MG63 (cell line): ENCODE results near the gene PRKCD. TPM values are rescaled to one million over a fixed set of nuclear protein-coding genes. Genes with fewer than 3 reads are reported as not detected.

ENCODE experiments used
- DNase-seq: peaks from one replicate; pipeline ENCODE4 v3.0.0-alpha.2; 2020
- H3K27me3 ChIP-seq: fragments of 250-450 bp; sonication (Bioruptor Pico); 2 replicates; pipeline ENCODE4 v1.5.1; 2020; ENCODE audit warnings: mild to moderate bottlenecking, moderate library complexity
- H3K36me3 ChIP-seq: fragments of 250-450 bp; sonication (Bioruptor Pico); 2 replicates; pipeline ENCODE4 v1.5.1; 2020; ENCODE audit warnings: mild to moderate bottlenecking, moderate library complexity
- H3K4me3 ChIP-seq: fragments of 250-450 bp; sonication (Bioruptor Pico); 2 replicates; pipeline ENCODE4 v1.5.1; 2020; ENCODE audit warnings: mild to moderate bottlenecking, moderate library complexity
- H3K9me3 ChIP-seq: fragments of 250-450 bp; sonication (Bioruptor Pico); 2 replicates; pipeline ENCODE4 v1.5.1; 2020; ENCODE audit warnings: mild to moderate bottlenecking, moderate library complexity
- total RNA-seq: library from RNA; depleted of rRNA; stranded (reverse); fragments of >200 nt; shearing (Covaris generic); gene quantifications from 2 replicates; pipeline ENCODE4 v1.2.3, GENCODE V29; 2014; ENCODE audit warnings: low replicate concordance

Gene PRKCD
- total RNA-seq, 1 experiment from 2014 or later = 6.8 TPM

DNA sequence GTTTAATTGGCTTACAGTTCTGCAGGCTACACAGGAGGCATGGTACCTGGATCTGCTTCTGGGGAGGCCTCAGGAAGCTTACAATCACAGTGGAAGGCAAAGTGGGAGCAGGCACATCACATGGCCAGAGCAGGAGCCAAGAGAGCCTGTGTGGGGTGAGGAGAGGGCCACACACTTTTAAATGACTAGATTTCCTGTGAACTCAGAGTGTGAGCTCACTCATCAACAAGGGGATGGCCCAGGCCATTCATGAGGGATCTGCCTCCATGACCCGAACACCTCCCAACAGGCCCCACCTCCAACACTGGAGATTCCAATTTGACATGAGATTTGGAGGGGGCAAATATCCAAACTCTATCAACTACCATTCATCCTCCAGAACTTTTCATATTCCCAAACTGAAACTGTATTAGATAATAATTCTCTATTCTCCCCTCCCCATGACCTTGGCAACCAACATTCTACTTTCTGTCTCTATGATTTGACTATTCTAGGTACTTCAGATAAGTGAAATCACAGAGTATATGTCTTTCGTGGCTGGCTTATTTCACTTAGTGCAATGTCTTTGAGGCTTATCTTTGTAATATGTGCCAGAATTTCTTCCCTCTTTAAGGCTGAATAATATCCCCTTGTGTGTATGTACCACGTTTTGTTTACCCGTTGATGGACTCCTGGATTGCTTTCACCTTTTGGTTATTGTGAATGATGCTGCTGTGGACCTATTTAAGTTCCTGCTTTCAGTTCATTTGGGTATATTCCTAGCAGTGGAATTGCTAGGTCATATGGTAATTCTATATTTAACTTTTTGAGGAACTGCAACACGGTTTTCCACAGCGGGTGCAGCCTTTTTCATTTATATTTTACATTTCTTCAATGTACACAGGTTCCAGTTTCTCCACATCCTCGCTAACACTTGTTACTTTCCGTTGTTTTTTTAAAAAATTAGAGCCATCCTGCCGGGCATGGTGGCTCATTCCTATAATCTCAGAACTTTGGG, 51.0 kb downstream of the PRKCD start:
- H3K27me3 ChIP-seq = no peaks in the 10 kb centered on the region
- H3K4me3 ChIP-seq = no peak overlapping the region
- peaks cover 2% of the 10 kb centered on the region; the same call in 1 of the 2 replicates for H3K9me3 ChIP-seq
- no peaks in the 10 kb centered on the region; the same call in 1 of the 2 replicates for H3K36me3 ChIP-seq
- no peak for DNase-seq

DNA sequence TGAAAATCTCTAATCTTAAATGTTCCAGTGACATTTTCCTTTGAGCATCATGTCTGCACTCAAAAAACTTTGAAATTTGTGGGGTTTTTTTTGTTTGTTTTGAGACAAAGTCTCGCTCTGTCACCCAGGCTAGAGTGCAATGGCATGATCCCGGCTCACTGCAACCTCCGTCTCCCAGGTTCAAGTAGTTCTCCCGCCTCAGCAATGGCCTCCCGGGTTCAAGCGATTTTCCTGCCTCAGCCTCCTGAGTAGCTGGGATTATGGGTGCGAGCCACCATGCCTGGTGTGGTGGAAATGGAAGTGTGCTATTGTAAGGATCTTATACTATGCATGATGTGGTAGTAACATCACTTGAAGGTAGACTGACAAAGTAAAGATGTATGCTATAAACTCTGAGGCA, 52.3 kb downstream of the PRKCD start:
- no peak for DNase-seq
- no peaks in the 10 kb centered on the region for H3K27me3 ChIP-seq
- no peak overlapping the region for H3K4me3 ChIP-seq
- H3K9me3 ChIP-seq = peaks cover 1% of the 10 kb centered on the region; the same call in 1 of the 2 replicates
- H3K36me3 ChIP-seq = no peaks in the 10 kb centered on the region; the same call in 1 of the 2 replicates

DNA sequence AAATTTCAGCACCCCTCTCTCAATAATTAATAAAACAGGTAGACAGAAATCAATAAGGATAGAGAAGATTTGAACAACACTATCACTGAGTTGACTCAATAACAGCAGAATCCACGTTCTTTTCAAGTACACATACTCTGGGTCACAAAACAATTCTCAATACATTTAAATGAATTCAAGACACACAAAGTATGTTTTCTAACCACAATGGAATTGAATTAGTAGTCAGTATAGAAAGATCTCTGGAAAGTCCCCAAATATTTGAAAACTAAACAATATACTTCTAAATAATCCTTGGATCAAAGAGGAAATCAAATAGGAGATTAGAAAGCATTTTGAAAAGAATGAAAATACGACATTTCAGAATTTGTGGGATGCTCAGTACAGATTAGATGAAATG, 54.8 kb downstream of the PRKCD start:
- no peak for DNase-seq
- Histone ChIP-seq H3K27me3 (no peaks in the 10 kb centered on the region), H3K9me3 (no peaks in the 10 kb centered on the region), H3K4me3 (no peak overlapping the region), H3K36me3 (no peaks in the 10 kb centered on the region)

DNA sequence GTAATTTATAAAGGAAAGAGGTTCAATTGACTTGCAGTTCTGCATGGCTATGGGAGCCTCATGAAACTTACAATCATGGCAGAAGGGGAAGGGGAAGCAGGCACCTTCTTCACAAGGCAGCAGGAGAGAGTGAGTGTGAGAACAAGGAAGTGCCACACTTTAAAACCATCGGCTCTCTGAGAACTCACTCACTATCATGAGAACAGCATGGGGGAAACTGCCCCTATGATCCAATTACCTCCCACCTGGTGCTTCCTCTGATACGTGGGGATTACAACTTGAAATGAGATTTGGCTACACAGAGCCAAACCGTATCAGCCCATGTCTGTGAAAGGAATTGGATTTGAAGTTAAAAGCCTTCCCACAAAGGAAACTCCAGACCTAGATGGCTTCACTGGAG, 55.7 kb downstream of the PRKCD start:
- no peak overlapping the region for H3K4me3 ChIP-seq
- no peak for DNase-seq

DNA sequence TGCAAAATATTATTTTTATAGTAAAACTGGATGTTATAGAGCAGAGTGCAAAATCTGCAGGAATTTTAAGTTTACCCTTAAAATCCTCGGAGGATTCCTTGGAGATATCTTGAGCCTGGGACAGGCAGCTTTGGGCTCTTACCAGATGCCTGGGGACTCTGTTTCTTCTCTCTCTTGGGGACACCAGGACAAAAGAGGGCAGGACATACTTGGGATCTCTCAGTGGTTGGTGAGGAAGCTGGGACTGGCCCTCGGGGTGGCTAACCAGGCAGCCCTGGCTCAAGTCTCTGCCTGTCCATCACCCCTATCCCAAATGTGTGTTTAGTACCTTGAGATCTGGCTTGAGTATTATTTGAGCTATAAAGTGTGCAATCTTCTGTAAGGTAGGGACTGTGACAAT, 56.2 kb downstream of the PRKCD start:
- Histone ChIP-seq H3K36me3 (no peaks in the 10 kb centered on the region), H3K27me3 (no peaks in the 10 kb centered on the region), H3K9me3 (no peaks in the 10 kb centered on the region), H3K4me3 (no peak overlapping the region)
- DNase-seq = no peak

More for the DNA sequence above, 55.7 kb downstream of the PRKCD start:
- H3K27me3 ChIP-seq = no peaks in the 10 kb centered on the region
- H3K9me3 ChIP-seq = no peaks in the 10 kb centered on the region
- H3K36me3 ChIP-seq = no peaks in the 10 kb centered on the region

DNA sequence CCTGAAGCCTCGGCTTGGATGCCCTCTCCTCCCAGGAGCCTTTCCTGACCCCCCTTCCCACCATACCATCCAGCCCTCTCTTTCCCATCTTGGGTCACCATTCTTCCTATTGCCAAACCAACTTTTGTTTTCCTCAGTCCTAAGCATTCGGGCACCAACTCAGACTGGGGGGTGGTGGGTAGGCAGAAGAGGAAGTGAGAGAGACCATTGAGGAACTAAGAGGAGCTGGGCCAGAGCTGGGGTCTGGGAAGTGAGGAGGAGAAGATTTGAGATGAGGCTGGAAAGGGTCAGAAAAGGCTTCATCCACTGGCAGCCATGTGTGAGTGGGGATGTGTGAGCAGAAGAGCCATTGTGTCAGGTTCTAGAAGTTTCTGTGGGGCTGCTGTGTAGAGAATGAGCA, 57.1 kb downstream of the PRKCD start:
- no peak overlapping the region for H3K4me3 ChIP-seq
- peaks cover 1% of the 10 kb centered on the region; the same call in 1 of the 2 replicates for H3K36me3 ChIP-seq
- H3K27me3 ChIP-seq = no peaks in the 10 kb centered on the region
- no peaks in the 10 kb centered on the region for H3K9me3 ChIP-seq
- DNase-seq = no peak

DNA sequence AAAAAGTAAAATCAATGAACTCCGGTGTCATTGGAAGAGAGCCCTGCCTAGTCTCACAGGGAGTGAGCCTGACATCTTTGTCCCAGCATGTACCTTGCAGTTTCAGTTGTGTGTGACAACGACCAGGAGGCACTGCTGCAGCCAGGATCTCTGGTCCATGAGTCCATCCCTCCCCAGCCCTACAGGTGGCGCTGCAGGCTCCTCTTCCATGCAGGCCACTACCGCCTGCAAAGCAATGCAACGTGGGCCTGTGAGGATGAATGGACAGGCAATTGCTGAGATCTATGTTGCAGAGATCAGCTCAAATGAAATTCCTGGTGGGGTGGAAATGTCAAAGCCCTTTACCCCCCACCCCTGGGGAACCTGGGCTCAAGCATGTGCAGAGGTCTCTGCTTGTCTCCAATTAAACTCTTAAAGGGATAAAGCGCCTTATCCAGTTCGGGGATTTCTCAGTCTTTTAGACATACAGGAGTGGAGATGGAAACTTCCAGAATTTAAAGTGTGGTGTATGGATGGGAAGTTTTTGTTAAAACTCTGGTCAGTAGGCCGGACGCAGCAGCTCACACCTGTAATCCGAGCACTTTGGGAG, 59.0 kb downstream of the PRKCD start:
- Histone ChIP-seq H3K9me3 (no peaks in the 10 kb centered on the region), H3K36me3 (peaks cover 10% of the 10 kb centered on the region), H3K27me3 (no peaks in the 10 kb centered on the region), H3K4me3 (no peak overlapping the region)
- peak; percentile 71 for DNase-seq

DNA sequence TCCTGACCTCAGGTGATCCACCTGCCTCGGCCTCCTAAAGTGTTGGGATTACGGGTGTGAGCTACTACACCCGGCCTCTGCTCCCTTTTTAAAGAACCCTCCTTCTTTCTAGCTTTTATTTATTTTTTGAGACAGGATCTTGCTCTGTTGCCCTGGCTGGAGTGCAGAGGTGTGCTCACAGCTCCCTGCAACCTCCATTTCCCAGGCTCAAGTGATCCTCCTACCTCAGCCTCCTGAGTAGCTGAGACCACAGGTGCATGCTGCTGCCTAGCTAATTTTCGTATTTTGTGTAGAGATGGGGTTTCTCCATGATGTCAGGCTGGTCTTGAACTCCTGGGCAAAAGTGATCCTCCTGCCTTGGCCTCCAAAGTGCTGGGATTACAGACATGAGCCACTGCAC, 60.3 kb downstream of the PRKCD start:
- H3K4me3 ChIP-seq = no peak overlapping the region
- no peak for DNase-seq
- H3K9me3 ChIP-seq = no peaks in the 10 kb centered on the region
- peaks cover 13% of the 10 kb centered on the region for H3K36me3 ChIP-seq
- H3K27me3 ChIP-seq = no peaks in the 10 kb centered on the region

DNA sequence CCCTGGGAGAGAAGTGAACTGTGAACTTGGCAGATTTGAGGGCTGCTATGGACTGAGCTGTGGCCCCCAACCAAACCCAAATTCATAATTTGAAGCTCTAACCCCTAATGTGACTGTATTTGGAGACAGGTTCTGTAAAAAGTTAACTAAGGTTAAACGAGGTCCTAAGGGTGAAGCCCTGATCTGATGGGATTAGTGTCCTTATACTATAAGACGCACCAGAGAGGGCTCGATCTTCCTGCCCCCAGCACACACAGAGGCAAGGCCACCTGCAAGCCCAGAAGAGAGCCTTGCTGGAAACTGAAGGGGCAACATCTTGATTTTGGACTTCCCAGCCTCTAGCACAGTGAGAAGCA, 60.8 kb downstream of the PRKCD start:
- DNase-seq = no peak
- Histone ChIP-seq H3K9me3 (no peaks in the 10 kb centered on the region), H3K27me3 (no peaks in the 10 kb centered on the region)

DNA sequence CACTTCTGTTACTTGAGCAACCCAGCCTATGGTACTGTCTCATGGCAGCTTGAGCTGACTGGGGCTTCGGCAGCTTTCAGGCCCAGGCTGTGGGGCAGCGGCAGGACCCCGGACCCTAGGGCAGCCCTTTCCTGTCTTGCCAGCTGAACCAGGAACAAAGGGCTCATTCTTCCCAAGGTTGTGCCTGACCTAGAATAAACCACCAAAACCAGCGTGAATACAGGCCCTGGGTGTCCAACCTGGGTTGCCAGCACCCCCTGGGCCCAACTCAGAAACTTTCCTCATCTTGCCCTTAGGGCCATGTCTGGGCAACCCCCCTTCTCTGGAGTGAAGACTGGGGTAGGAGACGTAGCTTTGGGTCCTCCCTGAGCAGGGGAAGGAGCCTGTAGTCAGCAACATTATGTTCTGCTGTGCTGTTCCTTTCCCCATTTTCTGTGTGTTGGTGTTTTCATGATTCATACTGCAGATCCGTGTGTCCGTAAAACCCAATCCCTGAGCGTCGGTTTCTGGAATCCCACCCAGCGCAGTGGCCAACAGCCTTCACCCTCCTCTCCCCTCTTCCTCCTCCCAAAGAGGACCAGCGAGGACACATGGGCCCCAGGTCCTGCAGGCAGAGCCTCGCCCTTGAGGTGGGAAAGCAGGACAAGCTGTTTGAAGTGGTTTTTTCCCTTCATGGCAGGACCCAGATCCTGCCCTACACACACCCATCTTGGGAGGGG, 61.3 kb downstream of the PRKCD start:
- no peak for DNase-seq
- no peaks in the 10 kb centered on the region for H3K27me3 ChIP-seq

More for the DNA sequence above, 60.8 kb downstream of the PRKCD start:
- Histone ChIP-seq H3K36me3 (peaks cover 17% of the 10 kb centered on the region), H3K4me3 (no peak overlapping the region)

DNA sequence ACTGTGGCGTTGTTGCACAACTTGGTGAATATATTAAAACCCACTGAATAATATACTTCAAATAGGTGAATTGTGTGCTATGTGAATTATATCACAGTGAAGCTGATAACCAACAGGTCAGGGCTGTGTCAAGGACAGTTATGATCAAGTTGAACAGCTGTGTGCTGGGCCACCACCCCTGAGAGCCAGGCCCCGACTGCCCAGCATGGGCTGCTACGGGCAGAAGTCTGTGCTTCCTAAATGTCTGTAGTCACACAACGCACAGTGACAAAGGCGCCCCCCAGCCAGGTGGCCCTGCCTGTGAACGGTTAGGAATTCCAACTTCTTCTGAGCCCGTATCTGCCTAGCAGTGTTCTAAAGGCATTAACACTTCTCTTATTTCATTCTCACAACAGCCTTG, 62.0 kb downstream of the PRKCD start:
- H3K4me3 ChIP-seq = no peak overlapping the region
- no peaks in the 10 kb centered on the region for H3K9me3 ChIP-seq
- DNase-seq = no peak
- peaks cover 26% of the 10 kb centered on the region for H3K36me3 ChIP-seq
- no peaks in the 10 kb centered on the region for H3K27me3 ChIP-seq

More for the DNA sequence above, 61.3 kb downstream of the PRKCD start:
- Histone ChIP-seq H3K4me3 (no peak overlapping the region), H3K9me3 (no peaks in the 10 kb centered on the region), H3K36me3 (peaks cover 19% of the 10 kb centered on the region)

DNA sequence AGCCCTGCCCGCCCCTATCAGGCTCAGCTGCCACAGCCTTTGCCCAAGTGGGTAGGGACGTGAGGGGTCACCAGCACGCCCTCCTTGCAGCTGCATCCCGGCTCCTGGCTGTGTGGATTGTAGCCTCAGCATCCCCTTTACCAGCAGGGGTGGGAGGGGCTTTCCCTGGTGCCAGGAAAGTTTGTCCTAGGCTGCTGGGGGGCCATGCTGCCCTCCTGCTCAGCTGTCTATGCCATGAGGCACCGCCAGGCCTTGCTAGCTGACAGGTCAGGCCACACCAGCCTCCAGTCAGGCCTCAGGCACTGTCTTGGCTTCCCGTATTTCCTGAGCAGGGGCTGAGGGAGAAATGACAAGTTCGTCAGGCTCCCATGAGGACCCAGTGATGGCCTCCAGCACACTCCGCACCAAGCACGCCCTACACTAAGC, 62.5 kb downstream of the PRKCD start:
- H3K27me3 ChIP-seq = no peaks in the 10 kb centered on the region
- no peak overlapping the region for H3K4me3 ChIP-seq
- H3K36me3 ChIP-seq = peaks cover 28% of the 10 kb centered on the region
- no peaks in the 10 kb centered on the region for H3K9me3 ChIP-seq
- DNase-seq = no peak

DNA sequence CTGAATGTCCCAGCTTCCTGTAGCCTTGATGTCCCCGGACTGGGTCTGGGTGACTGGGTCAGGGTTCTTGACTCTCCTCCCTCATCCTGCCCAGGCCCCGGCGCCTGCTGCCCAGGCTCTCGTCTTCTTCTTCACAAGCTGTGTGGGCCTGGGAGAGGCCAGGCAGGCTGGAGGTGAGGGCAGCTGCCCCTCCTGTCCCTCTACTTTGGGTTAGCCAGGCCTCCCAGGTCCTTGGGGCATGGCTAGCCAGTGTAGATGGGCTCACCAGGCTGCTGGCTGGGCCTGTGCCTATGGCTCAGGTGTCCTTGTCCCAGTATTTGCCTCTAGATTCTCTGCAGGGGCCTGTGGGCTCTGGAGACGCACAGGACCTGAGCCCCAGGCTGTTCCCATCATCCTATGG, 63.0 kb downstream of the PRKCD start:
- no peak overlapping the region for H3K4me3 ChIP-seq
- H3K9me3 ChIP-seq = no peaks in the 10 kb centered on the region
- H3K27me3 ChIP-seq = no peaks in the 10 kb centered on the region
- no peak for DNase-seq
- H3K36me3 ChIP-seq = peaks cover 31% of the 10 kb centered on the region

DNA sequence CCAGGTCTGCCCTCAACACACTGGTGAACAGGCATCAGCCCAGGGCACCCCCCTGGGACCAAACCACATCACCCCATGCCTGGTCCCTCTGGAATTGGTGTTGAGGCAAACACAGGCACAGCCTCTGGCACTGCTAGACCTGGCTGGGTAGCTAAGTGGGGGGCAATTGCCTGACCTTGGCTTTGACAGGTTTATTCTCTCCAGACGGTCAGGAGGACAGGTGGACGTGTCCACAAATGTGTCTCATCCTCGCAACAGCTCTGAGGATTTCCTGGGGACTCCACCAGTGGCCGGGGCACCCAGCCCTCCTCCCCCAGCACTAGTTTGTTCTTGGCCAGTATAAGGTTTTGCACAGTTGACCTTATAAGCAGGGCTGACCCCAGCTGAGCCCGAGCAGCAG, 63.5 kb downstream of the PRKCD start:
- no peak for DNase-seq
- Histone ChIP-seq H3K36me3 (peaks cover 33% of the 10 kb centered on the region), H3K9me3 (no peaks in the 10 kb centered on the region), H3K4me3 (no peak overlapping the region), H3K27me3 (no peaks in the 10 kb centered on the region)

DNA sequence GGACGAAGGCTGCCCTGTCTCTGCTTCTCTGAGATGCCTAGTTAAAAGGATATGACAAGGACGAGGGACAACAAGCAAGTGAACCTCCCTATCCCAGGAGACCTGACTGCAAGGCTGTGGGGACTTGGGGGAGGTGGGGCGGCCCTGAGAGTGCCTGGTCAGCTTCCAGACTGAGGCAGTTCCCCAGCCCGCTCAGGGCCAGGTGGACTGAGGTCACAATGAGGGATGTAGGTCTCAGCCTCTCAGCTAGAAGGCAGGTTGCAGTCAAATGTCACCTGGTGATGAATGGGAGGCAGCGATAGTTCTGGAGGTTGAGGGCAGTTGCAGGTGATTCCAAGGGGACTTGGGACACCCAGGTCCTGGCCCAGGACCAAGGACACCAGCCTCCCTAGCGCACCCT, 64.2 kb downstream of the PRKCD start:
- DNase-seq = no peak
- no peaks in the 10 kb centered on the region for H3K27me3 ChIP-seq
- H3K4me3 ChIP-seq = no peak overlapping the region
- H3K9me3 ChIP-seq = no peaks in the 10 kb centered on the region
- peaks cover 40% of the 10 kb centered on the region for H3K36me3 ChIP-seq

DNA sequence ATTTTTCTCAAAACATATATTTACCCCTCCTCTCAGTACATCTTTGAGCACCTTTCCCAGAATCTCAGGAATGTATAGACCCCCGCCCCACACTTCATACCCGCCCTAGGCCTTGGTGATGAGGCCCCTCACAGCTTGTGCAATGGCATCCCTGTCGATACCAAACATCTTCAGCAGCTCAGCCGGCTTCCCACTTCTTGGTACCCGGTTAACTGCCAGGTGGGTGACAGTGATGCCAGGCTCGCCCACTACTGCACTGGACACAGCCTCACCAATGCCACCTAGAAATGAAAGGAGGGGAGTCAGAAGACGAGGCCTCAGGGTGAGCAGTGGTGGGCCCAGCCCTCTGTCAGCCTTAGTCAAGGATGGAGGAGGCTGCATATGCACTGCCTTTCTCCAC, 64.6 kb downstream of the PRKCD start:
- H3K4me3 ChIP-seq = no peak overlapping the region
- peaks cover 44% of the 10 kb centered on the region for H3K36me3 ChIP-seq
- no peaks in the 10 kb centered on the region for H3K27me3 ChIP-seq
- DNase-seq = no peak
- no peaks in the 10 kb centered on the region for H3K9me3 ChIP-seq
